HG03060 (cell line): Measurements from ENCODE around the gene NRXN3.

ENCODE experiments used
- ATAC-seq: cut with Tn5 transposase; IDR thresholded peaks from one replicate; pipeline ENCODE4 v1.9.1; 2021; ENCODE audit warnings: low read depth, moderate number of reproducible peaks; ENCODE audit not compliant: unreplicated experiment

Gene NRXN3

GRCh38 chr14:78238141-78238540 is 68.0 kb downstream of the NRXN3 start:
- no peak for ATAC-seq

- ATAC-seq, result no peak
Measured at GRCh38 chr14:78240567-78240966, 70.4 kb downstream of the NRXN3 start.

- no peak for ATAC-seq
Measured at GRCh38 chr14:78242086-78242485, 71.9 kb downstream of the NRXN3 start.

GRCh38 chr14:78243187-78243586 is 73.0 kb downstream of the NRXN3 start:
- ATAC-seq, result no peak

- no peak for ATAC-seq
Measured at GRCh38 chr14:78245238-78245637, 75.1 kb downstream of the NRXN3 start.

GRCh38 chr14:78248501-78249090 is 78.4 kb downstream of the NRXN3 start:
- no peak for ATAC-seq

GRCh38 chr14:78251308-78251707 is 81.1 kb downstream of the NRXN3 start:
- no peak for ATAC-seq

- ATAC-seq, result no peak
Measured at GRCh38 chr14:78253986-78254385, 83.8 kb downstream of the NRXN3 start.

- ATAC-seq, result no peak
Measured at GRCh38 chr14:78254911-78255461, 84.8 kb downstream of the NRXN3 start.

GRCh38 chr14:78259831-78260230 is 89.7 kb downstream of the NRXN3 start:
- no peak for ATAC-seq

- no peak for ATAC-seq
Measured at GRCh38 chr14:78278464-78279250, 108.5 kb downstream of the NRXN3 start.

- ATAC-seq, result no peak
Measured at GRCh38 chr14:78282437-78282836, 112.3 kb downstream of the NRXN3 start.

GRCh38 chr14:78286210-78286609 is 116.0 kb downstream of the NRXN3 start:
- ATAC-seq, result no peak

- peak; percentile 83 for ATAC-seq
Measured at GRCh38 chr14:78292003-78292402, 121.8 kb downstream of the NRXN3 start.

- no peak for ATAC-seq
Measured at GRCh38 chr14:78297858-78298257, 127.7 kb downstream of the NRXN3 start.

GRCh38 chr14:78298298-78298697 is 128.1 kb downstream of the NRXN3 start:
- no peak for ATAC-seq

GRCh38 chr14:78302841-78303240 is 132.7 kb downstream of the NRXN3 start:
- no peak for ATAC-seq

GRCh38 chr14:78307671-78308070 is 137.5 kb downstream of the NRXN3 start:
- ATAC-seq, result no peak

- ATAC-seq, result no peak
Measured at GRCh38 chr14:78308079-78308478, 137.9 kb downstream of the NRXN3 start.

- ATAC-seq, result no peak
Measured at GRCh38 chr14:78310272-78310671, 140.1 kb downstream of the NRXN3 start.

GRCh38 chr14:78313499-78313898 is 143.3 kb downstream of the NRXN3 start:
- no peak for ATAC-seq

GRCh38 chr14:78314484-78314883 is 144.3 kb downstream of the NRXN3 start:
- ATAC-seq, result no peak
